Epithelial cell of prostate (primary cell): Measurements from ENCODE around the gene UBE2E2.

Experiments
- DNase-seq: peaks from one replicate; pipeline ENCODE4 v3.0.0-alpha.2; 2011; ENCODE audit warnings: low read depth, low spot score
- H3K27ac ChIP-seq: fragments of 450-650 bp; 2 replicates; pipeline ENCODE4 v1.5.1; 2017; ENCODE audit warnings: mild to moderate bottlenecking

The UBE2E2 gene

DNA sequence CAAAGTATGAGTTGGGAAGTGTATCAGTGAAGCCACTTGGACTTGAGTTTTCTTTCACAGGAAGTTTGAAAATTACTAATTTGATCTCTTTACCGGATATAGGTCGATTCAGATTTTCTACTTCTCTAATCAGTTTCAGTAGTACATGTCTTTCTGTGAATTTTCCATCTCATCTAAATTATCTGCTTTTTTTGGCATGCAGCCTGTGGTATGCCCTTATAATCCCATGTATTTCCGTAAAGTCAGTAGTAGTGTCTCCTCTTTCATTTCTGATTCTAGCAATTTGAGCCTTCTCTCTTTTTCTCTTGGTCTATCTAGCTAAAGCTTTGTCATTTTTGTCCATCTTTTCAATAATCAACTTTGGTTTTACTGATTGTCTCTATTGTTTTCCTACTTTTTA, 434.2 kb downstream of the UBE2E2 start:
- H3K27ac ChIP-seq, result no peak overlapping the region
- DNase-seq, result no peak

- DNase-seq, result no peak
- no peak overlapping the region for H3K27ac ChIP-seq
Measured at GRCh38 chr3:23640471-23641146, 437.5 kb downstream of the UBE2E2 start.
